Spleen (tissue), 11 donors: ENCODE results near the gene ABCC1. TPM values are rescaled to one million over a fixed set of nuclear protein-coding genes. Genes with fewer than 3 reads are reported as not detected.

Experiments
- DNase-seq: peaks from one replicate; pipeline ENCODE4 v3.0.0-alpha.2; 2020
- H3K27ac ChIP-seq, 8 donors: fragments of 200-600 bp; sonication (generic) in 7 of 8; 1 replicate in 4 of 8; 2 replicates in 4 of 8; pipeline versions ENCODE4 v1.5.0 to v1.8.0; 2016 to 2021; ENCODE audit warnings: inconsistent platforms in 4 of 8, mild to moderate bottlenecking in 4 of 8, moderate library complexity in 1 of 8
- H3K27me3 ChIP-seq, 7 donors: fragments of 200-600 bp; sonication (generic) in 6 of 7; replicated peaks in 1 of 7; 1 replicate in 4 of 7; 2 replicates in 3 of 7; pipeline versions ENCODE4 v1.5.0 to v1.8.0; 2016 to 2021; ENCODE audit warnings: inconsistent platforms in 3 of 7, mild to moderate bottlenecking in 1 of 7
- H3K36me3 ChIP-seq, 6 donors: fragments of 200-600 bp; sonication (generic) in 5 of 6; 1 replicate in 4 of 6; 2 replicates in 2 of 6; pipeline versions ENCODE4 v1.5.0 to v1.8.0; 2016 to 2021; ENCODE audit warnings: inconsistent platforms in 2 of 6
- H3K4me1 ChIP-seq, 6 donors: fragments of 200-600 bp; sonication (generic) in 5 of 6; 1 replicate in 3 of 6; 2 replicates in 3 of 6; pipeline versions ENCODE4 v1.5.0 to v1.8.0; 2016 to 2021; ENCODE audit warnings: inconsistent platforms in 3 of 6
- H3K4me3 ChIP-seq, 8 donors: fragments of 200-600 bp; sonication (generic) in 7 of 8; 1 replicate in 4 of 8; 2 replicates in 4 of 8; pipeline versions ENCODE4 v1.5.0 to v1.8.0; 2016 to 2021; ENCODE audit warnings: inconsistent platforms in 4 of 8, mild to moderate bottlenecking in 4 of 8, moderate library complexity in 2 of 8
- H3K9me3 ChIP-seq, 8 donors: fragments of 200-600 bp; sonication (generic) in 7 of 8; 1 replicate in 4 of 8; 2 replicates in 4 of 8; pipeline versions ENCODE4 v1.5.0 to v1.8.0; 2016 to 2021; ENCODE audit warnings: inconsistent platforms in 4 of 8
- POLR2A ChIP-seq, 3 donors: fragments of 450-650 bp; IDR thresholded peaks; one replicate each; pipeline ENCODE4 v1.5.1; 2017; ENCODE audit warnings: antibody characterized with exemption in 3 of 3, mild to moderate bottlenecking in 1 of 3
- POLR2AphosphoS5 ChIP-seq, 3 donors: sonication (generic); formaldehyde crosslinking; IDR thresholded peaks; one replicate each; pipeline ENCODE4 v1.5.1; 2017; ENCODE audit warnings: antibody characterized with exemption in 3 of 3
- WGBS, 5 donors: extraction: QIAGEN DNeasy Blood & Tissue Kit in 3 of 5; methylation state at CpG; one replicate each; pipeline versions ENCODE4 v1.1.5 to v1.1.7; 2013 to 2018; 5-methylcytosine and 5-hydroxymethylcytosine counted together
- intact Hi-C: fragments of 100-400 bp; cut with DNase I; formaldehyde crosslinking; loops from one replicate; pipeline ENCODE4 v1.15.0; 2023; ENCODE audit warnings: low total_unique reads
- polyA plus RNA-seq, 3 donors: library from polyadenylated mRNA; stranded (reverse); fragments of 200-250 nt; gene quantifications; one replicate each; pipeline ENCODE4 v1.2.1, GENCODE V29; 2013
- total RNA-seq, 7 donors: library from RNA; depleted of rRNA in 3 of 7; stranded (reverse); fragments of >200 nt in 3 of 7; fragmentation: NEBNext Ultra II Directional in 4 of 7; extraction: Animal tissue kit (Norgen Biotek cat#: 25700) in 4 of 7; gene quantifications; one replicate each; pipeline versions ENCODE4 v1.1.0 to v1.2.1, GENCODE V29; 2016 to 2021
- TF ChIP-seq, protein P1 (sequence below), 11 experiments: fragments of 200-600 bp in 7 of 11; fragments of 450-650 bp in 4 of 11; sonication (generic) in 4 of 11; IDR thresholded peaks in 8 of 11; conservative IDR thresholded peaks in 3 of 11; 1 replicate in 7 of 11; 2 replicates in 4 of 11; pipeline versions ENCODE4 v1.4.0 to v1.8.0; 2016 to 2021; ENCODE audit warnings: antibody characterized with exemption in 11 of 11, inconsistent platforms in 4 of 11, mild to moderate bottlenecking in 1 of 11
- donor health status: healthy with polysubstance abuse.
- donor health status: DM: no; HTN: no; CAD: no; lungs with moderate emphysema.
- donor health status: DM: no; HTN: no; CAD: no.
- donor health status: Bipolar disorder and iron deficiency.
- donor health status: healthy.
- donor health status: DM: no; HTN: no; CAD: no.
- donor health status: DM: yes; HTN: yes; CAD: no.

Gene ABCC1
- total and polyA plus RNA-seq, 10 donors: 7.8 to 65.7 (median 52.5) TPM

DNA sequence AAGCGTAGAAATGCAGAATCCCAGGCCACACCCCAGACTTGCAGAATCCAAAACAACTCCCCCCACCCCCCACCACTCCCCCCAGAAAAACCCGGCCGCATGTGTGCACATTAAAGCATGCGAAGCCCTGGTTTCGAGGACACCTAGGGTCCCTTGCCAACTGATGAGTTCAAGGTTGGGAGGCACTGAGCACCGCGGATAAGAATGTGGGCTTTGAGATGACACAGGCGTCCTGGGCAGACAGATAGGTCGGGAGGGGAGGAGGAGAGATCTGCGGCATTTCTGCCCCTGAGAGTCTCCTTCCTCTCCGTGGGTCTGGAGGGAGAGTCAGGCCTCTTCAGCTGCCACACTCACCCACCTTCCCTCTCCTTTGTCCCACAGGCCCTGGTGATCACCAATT lies 98.3 kb downstream of the ABCC1 start:
- Histone ChIP-seq H3K36me3 (peaks cover 4 to 98% (median 77%) of the 10 kb centered on the region in 6 donors), H3K27ac (no peak overlapping the region)

DNA sequence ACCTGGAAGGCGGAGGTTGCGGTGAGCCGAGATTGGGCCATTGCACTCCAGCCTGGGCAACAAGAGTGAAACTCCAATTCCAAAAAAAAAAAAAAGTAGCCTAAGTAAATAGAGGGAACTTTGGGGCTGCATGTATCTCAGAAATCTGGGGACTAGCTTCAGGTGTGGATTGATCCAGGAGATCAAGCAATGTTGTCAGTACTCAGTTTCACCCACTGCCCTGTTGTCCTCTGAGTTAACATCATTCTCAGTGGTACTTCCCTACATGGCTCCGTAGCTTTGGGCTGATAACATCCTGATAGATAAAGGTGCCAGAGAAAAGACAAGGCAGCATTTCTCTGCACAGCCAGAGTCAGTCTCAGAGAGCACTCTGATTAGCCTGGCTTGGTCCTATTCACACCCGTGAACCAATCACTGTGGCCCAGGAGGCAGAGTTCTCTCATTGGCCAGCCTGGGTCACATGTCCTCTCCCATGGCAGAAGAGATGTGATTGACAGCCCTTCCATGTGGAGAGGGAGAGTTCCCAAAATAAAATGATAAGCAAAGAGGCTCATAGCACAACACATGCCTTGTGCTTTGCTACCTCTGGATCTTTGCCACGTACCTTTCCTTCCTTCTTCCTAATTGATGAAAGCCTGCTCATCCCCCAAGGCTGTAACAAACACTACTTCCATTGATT lies 99.6 kb downstream of the ABCC1 start:
- intact Hi-C loops: no loop called here
- Histone ChIP-seq H3K9me3 (no peaks in the 10 kb centered on the region), H3K4me1 (peaks cover 0 to 13% (median 6%) of the 10 kb centered on the region in 6 donors), H3K27me3 (no peaks in the 10 kb centered on the region), H3K36me3 (peaks cover 5 to 100% (median 80%) of the 10 kb centered on the region in 6 donors), H3K4me3 (no peak overlapping the region), H3K27ac (no peak overlapping the region)
- no peak for TF ChIP-seq POLR2A (IDR thresholded peaks at IDR 0.05)
- 93 to 99% (median 97%) methylated on average over 6 of the region's 6 CpGs for WGBS, 5 donors
- no peak for DNase-seq

More for the DNA sequence above, 98.3 kb downstream of the ABCC1 start:
- no peak overlapping the region for H3K4me3 ChIP-seq
- H3K4me1 ChIP-seq: peaks cover 0 to 13% (median 6%) of the 10 kb centered on the region in 6 donors
- intact Hi-C loops: no loop called here
- DNase-seq: no peak
- no peaks in the 10 kb centered on the region for H3K9me3 ChIP-seq
- no peak for TF ChIP-seq POLR2A (IDR thresholded peaks at IDR 0.05)
- TF ChIP-seq POLR2AphosphoS5 (IDR thresholded peaks at IDR 0.05): no peak
- TF ChIP-seq, protein P1, sequence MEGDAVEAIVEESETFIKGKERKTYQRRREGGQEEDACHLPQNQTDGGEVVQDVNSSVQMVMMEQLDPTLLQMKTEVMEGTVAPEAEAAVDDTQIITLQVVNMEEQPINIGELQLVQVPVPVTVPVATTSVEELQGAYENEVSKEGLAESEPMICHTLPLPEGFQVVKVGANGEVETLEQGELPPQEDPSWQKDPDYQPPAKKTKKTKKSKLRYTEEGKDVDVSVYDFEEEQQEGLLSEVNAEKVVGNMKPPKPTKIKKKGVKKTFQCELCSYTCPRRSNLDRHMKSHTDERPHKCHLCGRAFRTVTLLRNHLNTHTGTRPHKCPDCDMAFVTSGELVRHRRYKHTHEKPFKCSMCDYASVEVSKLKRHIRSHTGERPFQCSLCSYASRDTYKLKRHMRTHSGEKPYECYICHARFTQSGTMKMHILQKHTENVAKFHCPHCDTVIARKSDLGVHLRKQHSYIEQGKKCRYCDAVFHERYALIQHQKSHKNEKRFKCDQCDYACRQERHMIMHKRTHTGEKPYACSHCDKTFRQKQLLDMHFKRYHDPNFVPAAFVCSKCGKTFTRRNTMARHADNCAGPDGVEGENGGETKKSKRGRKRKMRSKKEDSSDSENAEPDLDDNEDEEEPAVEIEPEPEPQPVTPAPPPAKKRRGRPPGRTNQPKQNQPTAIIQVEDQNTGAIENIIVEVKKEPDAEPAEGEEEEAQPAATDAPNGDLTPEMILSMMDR (IDR thresholded peaks at IDR 0.05 in 8 of 11, conservative IDR thresholded peaks at IDR 0.05 in 3 of 11): no peak
- H3K27me3 ChIP-seq: no peaks in the 10 kb centered on the region
- WGBS, 5 donors: 84 to 99% (median 91%) methylated on average over 10 to 11 of the region's 11 CpGs

DNA sequence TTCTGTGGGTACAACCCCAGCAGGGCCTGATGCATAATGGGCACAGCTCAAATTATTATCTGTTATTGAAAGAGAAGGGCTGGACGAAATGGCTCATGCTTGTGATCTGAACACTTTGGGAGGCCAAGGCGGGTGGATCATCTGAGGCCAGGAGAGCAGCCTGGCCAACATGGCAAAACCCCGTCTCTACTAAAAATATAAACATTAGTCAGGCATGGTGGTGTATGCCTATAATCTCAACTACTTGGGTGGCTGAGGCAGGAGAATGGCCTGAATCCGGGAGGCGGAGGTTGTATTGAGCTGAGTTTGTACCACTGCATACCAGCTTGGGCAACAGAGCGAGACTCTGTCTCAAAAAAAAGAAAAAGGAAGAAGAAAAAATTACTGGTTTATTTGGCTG lies 100.7 kb downstream of the ABCC1 start:
- no peak overlapping the region for H3K27ac ChIP-seq

DNA sequence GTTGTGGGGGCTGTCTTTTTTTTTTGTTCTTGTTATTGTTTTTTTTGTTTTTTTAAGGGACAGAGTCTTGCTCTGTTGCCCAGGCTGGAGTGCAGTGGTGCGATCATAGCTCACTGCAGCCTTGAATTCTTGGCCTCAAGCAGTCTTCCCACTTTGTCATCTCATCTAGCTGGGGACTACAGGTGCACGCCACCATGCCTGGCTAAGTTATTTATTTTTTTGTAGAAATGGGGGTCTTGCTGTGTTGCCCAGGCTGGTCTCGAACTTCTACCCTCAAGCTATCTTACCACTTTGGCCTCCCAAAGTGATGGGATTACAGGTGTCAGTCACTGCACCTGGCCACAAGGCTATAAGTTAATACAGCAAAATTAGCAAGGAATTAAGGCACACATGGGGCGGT lies 101.7 kb downstream of the ABCC1 start:
- TF ChIP-seq, protein P1 (IDR thresholded peaks at IDR 0.05 in 8 of 11, conservative IDR thresholded peaks at IDR 0.05 in 3 of 11): no peak
- no peak for TF ChIP-seq POLR2A (IDR thresholded peaks at IDR 0.05)
- TF ChIP-seq POLR2AphosphoS5 (IDR thresholded peaks at IDR 0.05): no peak
- H3K4me3 ChIP-seq: no peak overlapping the region
- WGBS, 5 donors: 96 to 98% (median 96%) methylated on average over 4 of the region's 4 CpGs
- peaks cover 5 to 100% (median 75%) of the 10 kb centered on the region in 6 donors for H3K36me3 ChIP-seq
- no peaks in the 10 kb centered on the region for H3K9me3 ChIP-seq
- intact Hi-C loops: no loop called here
- no peak for DNase-seq
- H3K27me3 ChIP-seq: no peaks in the 10 kb centered on the region
- H3K4me1 ChIP-seq: peaks cover 0 to 2% (median 0%) of the 10 kb centered on the region in 6 donors
- no peak overlapping the region for H3K27ac ChIP-seq

More for the DNA sequence above, 100.7 kb downstream of the ABCC1 start:
- WGBS, 5 donors: 82 to 96% (median 91%) methylated on average over 6 of the region's 6 CpGs
- no peak for DNase-seq
- intact Hi-C loops: no loop called here
- Histone ChIP-seq H3K36me3 (peaks cover 5 to 100% (median 75%) of the 10 kb centered on the region in 6 donors), H3K9me3 (no peaks in the 10 kb centered on the region), H3K4me1 (peaks cover 0 to 12% (median 5%) of the 10 kb centered on the region in 6 donors), H3K4me3 (no peak overlapping the region), H3K27me3 (no peaks in the 10 kb centered on the region)
- TF ChIP-seq POLR2A (IDR thresholded peaks at IDR 0.05): no peak
- TF ChIP-seq POLR2AphosphoS5 (IDR thresholded peaks at IDR 0.05): no peak
- TF ChIP-seq, protein P1 (IDR thresholded peaks at IDR 0.05 in 8 of 11, conservative IDR thresholded peaks at IDR 0.05 in 3 of 11): no peak
